ENCODE results near the gene GSTA2.

- TF ChIP-seq, protein P1, sequence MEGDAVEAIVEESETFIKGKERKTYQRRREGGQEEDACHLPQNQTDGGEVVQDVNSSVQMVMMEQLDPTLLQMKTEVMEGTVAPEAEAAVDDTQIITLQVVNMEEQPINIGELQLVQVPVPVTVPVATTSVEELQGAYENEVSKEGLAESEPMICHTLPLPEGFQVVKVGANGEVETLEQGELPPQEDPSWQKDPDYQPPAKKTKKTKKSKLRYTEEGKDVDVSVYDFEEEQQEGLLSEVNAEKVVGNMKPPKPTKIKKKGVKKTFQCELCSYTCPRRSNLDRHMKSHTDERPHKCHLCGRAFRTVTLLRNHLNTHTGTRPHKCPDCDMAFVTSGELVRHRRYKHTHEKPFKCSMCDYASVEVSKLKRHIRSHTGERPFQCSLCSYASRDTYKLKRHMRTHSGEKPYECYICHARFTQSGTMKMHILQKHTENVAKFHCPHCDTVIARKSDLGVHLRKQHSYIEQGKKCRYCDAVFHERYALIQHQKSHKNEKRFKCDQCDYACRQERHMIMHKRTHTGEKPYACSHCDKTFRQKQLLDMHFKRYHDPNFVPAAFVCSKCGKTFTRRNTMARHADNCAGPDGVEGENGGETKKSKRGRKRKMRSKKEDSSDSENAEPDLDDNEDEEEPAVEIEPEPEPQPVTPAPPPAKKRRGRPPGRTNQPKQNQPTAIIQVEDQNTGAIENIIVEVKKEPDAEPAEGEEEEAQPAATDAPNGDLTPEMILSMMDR (IDR thresholded peaks at IDR 0.05; ENCODE audit: insufficient read depth, low read length, poor library complexity, severe bottlenecking), result no peak
- TF ChIP-seq EZH2phosphoT487 (conservative IDR thresholded peaks at IDR 0.05; ENCODE audit: low read length), result no peak
Observed at GRCh38 chr6:52787917-52788316, 24.6 kb upstream of the GSTA2 start.
